HG03095 (cell line): ENCODE measurements around the gene SLC9A6.

ENCODE experiments used
- ATAC-seq: cut with Tn5 transposase; IDR thresholded peaks from one replicate; pipeline ENCODE4 v1.9.1; 2021; ENCODE audit warnings: moderate library complexity; ENCODE audit not compliant: unreplicated experiment

SLC9A6 gene

GRCh38 chrX:135985157-135985972 is at the start of gene SLC9A6:
TSS of gene SLC9A6 (plus strand) at chrX:135985435. CDS start at chrX:135985659, 224 bp downstream.
- ATAC-seq = peak; percentile 94

GRCh38 chrX:135944486-135944885 is 40.7 kb upstream of the SLC9A6 start:
- no peak for ATAC-seq

GRCh38 chrX:135951291-135951690 is 33.9 kb upstream of the SLC9A6 start:
- ATAC-seq = no peak

GRCh38 chrX:135973025-135973547 is 12.1 kb upstream of the SLC9A6 start:
- ATAC-seq = peak; percentile 31

GRCh38 chrX:135973548-135974278 is 11.5 kb upstream of the SLC9A6 start, which contains the start of gene MMGT1:
TSS of gene MMGT1 (minus strand) at chrX:135973988. CDS start at chrX:135973675, 313 bp downstream.
- ATAC-seq = peak; percentile 74

GRCh38 chrX:135974279-135974856 is 10.9 kb upstream of the SLC9A6 start:
- no peak for ATAC-seq

GRCh38 chrX:135975421-135975820 is 9.8 kb upstream of the SLC9A6 start:
- no peak for ATAC-seq

- no peak for ATAC-seq
Observed at GRCh38 chrX:135977611-135978010, 7.6 kb upstream of the SLC9A6 start.

- no peak for ATAC-seq
Observed at GRCh38 chrX:135981010-135981409, 4.2 kb upstream of the SLC9A6 start.

GRCh38 chrX:135981668-135982067 is 3.6 kb upstream of the SLC9A6 start:
- ATAC-seq = no peak

- ATAC-seq = no peak
Observed at GRCh38 chrX:135982860-135983259, 2.4 kb upstream of the SLC9A6 start.

GRCh38 chrX:135984256-135984655 is 979 bp upstream of the SLC9A6 start:
- no peak for ATAC-seq

- ATAC-seq = no peak
Observed at GRCh38 chrX:135984791-135985156, 461 bp upstream of the SLC9A6 start.

- no peak for ATAC-seq
Observed at GRCh38 chrX:135985973-135986310, 707 bp downstream of the SLC9A6 start.

GRCh38 chrX:135988245-135988644 is 3.0 kb downstream of the SLC9A6 start:
- ATAC-seq = no peak

GRCh38 chrX:136015016-136015415 is 29.8 kb downstream of the SLC9A6 start:
- ATAC-seq = no peak

GRCh38 chrX:136016881-136017280 is 31.6 kb downstream of the SLC9A6 start:
- ATAC-seq = no peak

GRCh38 chrX:136019226-136019625 is 34.0 kb downstream of the SLC9A6 start:
- ATAC-seq = no peak

GRCh38 chrX:136021160-136021559 is 35.9 kb downstream of the SLC9A6 start:
- ATAC-seq = peak; percentile 65

GRCh38 chrX:136021903-136022302 is 36.7 kb downstream of the SLC9A6 start:
- ATAC-seq = peak; percentile 63

GRCh38 chrX:136025091-136025490 is 39.9 kb downstream of the SLC9A6 start:
- no peak for ATAC-seq
